ENCODE results near the gene SRD5A2.

DNA sequence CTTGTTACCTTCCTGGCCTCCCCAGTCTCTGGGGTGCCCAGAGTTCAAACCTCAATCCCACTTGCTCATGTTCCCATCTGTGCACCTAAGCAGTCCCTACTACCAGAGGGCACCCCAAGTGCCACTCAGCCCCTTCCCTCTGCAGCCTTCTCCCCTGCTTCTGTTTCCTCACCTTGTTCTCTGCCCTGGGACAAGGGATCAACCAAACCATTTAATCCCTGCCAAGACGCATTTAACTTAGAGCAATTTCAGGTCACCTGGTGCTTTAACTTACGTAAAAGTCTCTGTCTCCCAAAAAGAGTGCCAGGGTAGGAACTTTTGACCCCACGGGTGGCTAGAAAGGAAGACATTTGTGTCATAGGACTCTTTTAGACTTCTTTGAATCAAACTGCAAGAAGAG is 67.2 kb downstream of the SRD5A2 start:
- TF ChIP-seq POLR2A (IDR thresholded peaks at IDR 0.05; ENCODE audit: low read depth, low read length) (no peak), MXI1 (IDR thresholded peaks at IDR 0.05; ENCODE audit: borderline replicate concordance, low read depth, low read length) (no peak), MAZ (IDR thresholded peaks at IDR 0.05; ENCODE audit: borderline replicate concordance, low read depth, low read length) (no peak), CEBPB (IDR thresholded peaks at IDR 0.05; ENCODE audit: low read depth, low read length) (no peak), RFX5 (IDR thresholded peaks at IDR 0.05; ENCODE audit: low read depth, low read length) (no peak), RCOR1 (IDR thresholded peaks at IDR 0.05; ENCODE audit: insufficient replicate concordance, low read length) (no peak)
- TF ChIP-seq, protein P1, sequence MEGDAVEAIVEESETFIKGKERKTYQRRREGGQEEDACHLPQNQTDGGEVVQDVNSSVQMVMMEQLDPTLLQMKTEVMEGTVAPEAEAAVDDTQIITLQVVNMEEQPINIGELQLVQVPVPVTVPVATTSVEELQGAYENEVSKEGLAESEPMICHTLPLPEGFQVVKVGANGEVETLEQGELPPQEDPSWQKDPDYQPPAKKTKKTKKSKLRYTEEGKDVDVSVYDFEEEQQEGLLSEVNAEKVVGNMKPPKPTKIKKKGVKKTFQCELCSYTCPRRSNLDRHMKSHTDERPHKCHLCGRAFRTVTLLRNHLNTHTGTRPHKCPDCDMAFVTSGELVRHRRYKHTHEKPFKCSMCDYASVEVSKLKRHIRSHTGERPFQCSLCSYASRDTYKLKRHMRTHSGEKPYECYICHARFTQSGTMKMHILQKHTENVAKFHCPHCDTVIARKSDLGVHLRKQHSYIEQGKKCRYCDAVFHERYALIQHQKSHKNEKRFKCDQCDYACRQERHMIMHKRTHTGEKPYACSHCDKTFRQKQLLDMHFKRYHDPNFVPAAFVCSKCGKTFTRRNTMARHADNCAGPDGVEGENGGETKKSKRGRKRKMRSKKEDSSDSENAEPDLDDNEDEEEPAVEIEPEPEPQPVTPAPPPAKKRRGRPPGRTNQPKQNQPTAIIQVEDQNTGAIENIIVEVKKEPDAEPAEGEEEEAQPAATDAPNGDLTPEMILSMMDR (conservative IDR thresholded peaks at IDR 0.05; ENCODE audit: low read depth, low read length), result no peak
